H9 (cell line): ENCODE data around the gene STAT1. TPM values are rescaled to one million over a fixed set of nuclear protein-coding genes. Genes with fewer than 3 reads are reported as not detected.

ENCODE experiments used
- DNase-seq: peaks from one replicate; pipeline ENCODE4 v3.0.0-alpha.2; 2017
- H2AFZ ChIP-seq: one replicate; pipeline ENCODE4 v1.6.1; 2013; ENCODE audit warnings: mild to moderate bottlenecking, low read length, control low read depth, moderate library complexity
- H2AK5ac ChIP-seq: 2 replicates; pipeline ENCODE4 v1.6.1; 2013; ENCODE audit warnings: low read length, control low read depth, mixed read lengths; ENCODE audit not compliant: insufficient read length
- H2BK120ac ChIP-seq: one replicate; pipeline ENCODE4 v1.6.1; 2013; ENCODE audit warnings: low read depth, mild to moderate bottlenecking, low read length, control low read depth, inconsistent platforms; ENCODE audit not compliant: poor library complexity, severe bottlenecking
- H2BK12ac ChIP-seq: 2 replicates; pipeline ENCODE4 v1.6.1; 2013; ENCODE audit warnings: low read length, control low read depth, mixed read lengths, low read depth; ENCODE audit not compliant: insufficient read length
- H2BK15ac ChIP-seq: 2 replicates; pipeline ENCODE4 v1.6.1; 2013; ENCODE audit warnings: low read depth, low read length, control low read depth
- H2BK20ac ChIP-seq: one replicate; pipeline ENCODE4 v1.6.1; 2013; ENCODE audit warnings: low read depth, mild to moderate bottlenecking, low read length, control low read depth, inconsistent platforms; ENCODE audit not compliant: poor library complexity, severe bottlenecking
- H2BK5ac ChIP-seq: 2 replicates; pipeline ENCODE4 v1.6.1; 2013; ENCODE audit warnings: low read length, control low read depth, mixed read lengths; ENCODE audit not compliant: insufficient read length
- H3K14ac ChIP-seq: 2 replicates; pipeline ENCODE4 v1.6.1; 2013; ENCODE audit warnings: low read length, control low read depth; ENCODE audit not compliant: insufficient read depth
- H3K18ac ChIP-seq: 2 replicates; pipeline ENCODE4 v1.6.1; 2013; ENCODE audit warnings: low read depth, mild to moderate bottlenecking, mixed read lengths, low read length, control low read depth; ENCODE audit not compliant: insufficient read length
- H3K23ac ChIP-seq: 2 replicates; pipeline ENCODE4 v1.6.1; 2013; ENCODE audit warnings: low read length, control low read depth, mixed read lengths, low read depth; ENCODE audit not compliant: insufficient read length
- H3K23me2 ChIP-seq: 2 replicates; pipeline ENCODE4 v1.6.1; 2013; ENCODE audit warnings: low read depth, mild to moderate bottlenecking, mixed read lengths, low read length, control low read depth; ENCODE audit not compliant: insufficient read length, poor library complexity, severe bottlenecking
- H3K27ac ChIP-seq: 2 replicates; pipeline ENCODE4 v1.5.1; 2013; ENCODE audit warnings: low read length, control low read depth, mixed read lengths, low read depth; ENCODE audit not compliant: insufficient read length
- H3K27me3 ChIP-seq: 2 replicates; pipeline ENCODE4 v1.6.1; 2013; ENCODE audit warnings: low read length, control low read depth, inconsistent platforms; ENCODE audit not compliant: insufficient read depth
- H3K4ac ChIP-seq: 2 replicates; pipeline ENCODE4 v1.6.1; 2013; ENCODE audit warnings: low read depth, mild to moderate bottlenecking, control low read depth, inconsistent platforms, low read length, moderate library complexity
- H3K4me1 ChIP-seq: 2 replicates; pipeline ENCODE4 v1.6.1; 2013; ENCODE audit warnings: low read length, control low read depth, inconsistent platforms; ENCODE audit not compliant: insufficient read depth
- H3K4me2 ChIP-seq: 2 replicates; pipeline ENCODE4 v1.6.1; 2013; ENCODE audit warnings: low read length, control low read depth, mixed read lengths; ENCODE audit not compliant: insufficient read length, insufficient read depth
- H3K56ac ChIP-seq: 2 replicates; pipeline ENCODE4 v1.6.1; 2013; ENCODE audit warnings: low read depth, mild to moderate bottlenecking, mixed read lengths, low read length, control low read depth; ENCODE audit not compliant: insufficient read length
- H3K79me1 ChIP-seq: 2 replicates; pipeline ENCODE4 v1.6.1; 2013; ENCODE audit warnings: low read depth, mild to moderate bottlenecking, moderate library complexity, low read length, control low read depth, inconsistent platforms; ENCODE audit not compliant: insufficient read depth, poor library complexity, severe bottlenecking
- H3K79me2 ChIP-seq: 2 replicates; pipeline ENCODE4 v1.6.1; 2013; ENCODE audit warnings: low read length, control low read depth, inconsistent platforms; ENCODE audit not compliant: insufficient read depth
- H3K9ac ChIP-seq: 2 replicates; pipeline ENCODE4 v1.6.1; 2013; ENCODE audit warnings: low read length, control low read depth, mixed read lengths; ENCODE audit not compliant: insufficient read length; ENCODE audit errors: extremely low read depth
- H3K9me3 ChIP-seq: one replicate; pipeline ENCODE4 v1.6.1; 2013; ENCODE audit warnings: low read depth, low read length, inconsistent platforms; ENCODE audit not compliant: control insufficient read depth
- H3T11ph ChIP-seq: one replicate; pipeline ENCODE4 v1.6.1; 2013; ENCODE audit warnings: mild to moderate bottlenecking, low read length, control low read depth, inconsistent platforms
- H4K20me1 ChIP-seq: one replicate; pipeline ENCODE4 v1.6.1; 2013; ENCODE audit not compliant: control insufficient read depth, insufficient read length, insufficient read depth
- H4K5ac ChIP-seq: 2 replicates; pipeline ENCODE4 v1.6.1; 2013; ENCODE audit warnings: low read depth, mild to moderate bottlenecking, mixed read lengths, low read length, control low read depth; ENCODE audit not compliant: insufficient read length
- H4K8ac ChIP-seq: replicated peaks from 2 replicates; pipeline ENCODE4 v1.6.1; 2013; ENCODE audit warnings: low read length, control low read depth, mixed read lengths, low read depth; ENCODE audit not compliant: insufficient read length
- H4K91ac ChIP-seq: 2 replicates; pipeline ENCODE4 v1.6.1; 2013; ENCODE audit warnings: low read depth, mild to moderate bottlenecking, moderate library complexity, mixed read lengths, low read length, control low read depth; ENCODE audit not compliant: insufficient read length
- H3K27ac Mint-ChIP-seq, 3 experiments: 2 replicates in 2 of 3; 3 replicates in 1 of 3; pipeline ENCODE4 v1.8.0; 2020 to 2021; ENCODE audit warnings: mixed read lengths in 3 of 3, mild to moderate bottlenecking in 1 of 3, moderate library complexity in 1 of 3
- H3K27me3 Mint-ChIP-seq: 2 replicates; pipeline ENCODE4 v1.8.0; 2021; ENCODE audit warnings: low read depth, mild to moderate bottlenecking, moderate library complexity, mixed read lengths
- H3K36me3 Mint-ChIP-seq, 3 experiments: 2 replicates in 2 of 3; 3 replicates in 1 of 3; pipeline ENCODE4 v1.8.0; 2020 to 2021; ENCODE audit warnings: low read depth in 3 of 3, mixed read lengths in 3 of 3; ENCODE audit not compliant: insufficient read depth in 1 of 3
- H3K4me1 Mint-ChIP-seq, 2 experiments: 2 replicates each; pipeline ENCODE4 v1.8.0; 2020; ENCODE audit warnings: mixed read lengths in 2 of 2
- H3K4me3 Mint-ChIP-seq, 2 experiments: 2 replicates in 1 of 2; 3 replicates in 1 of 2; pipeline ENCODE4 v1.8.0; 2020 to 2021; ENCODE audit warnings: mild to moderate bottlenecking in 2 of 2, mixed read lengths in 2 of 2, moderate library complexity in 1 of 2
- H3K9me3 Mint-ChIP-seq, 2 experiments: 2 replicates in 1 of 2; 3 replicates in 1 of 2; pipeline ENCODE4 v1.8.0; 2020; ENCODE audit warnings: mild to moderate bottlenecking in 2 of 2, mixed read lengths in 2 of 2, moderate library complexity in 1 of 2
- CTCF ChIP-seq: fragments of 200-600 bp; sonication (generic); conservative IDR thresholded peaks from 3 replicates; pipeline ENCODE4 v1.8.0; 2021; ENCODE audit warnings: antibody characterized with exemption, mild to moderate bottlenecking
- WGBS: extraction: QIAGEN DNeasy Blood & Tissue Kit; methylation state at CpG from one replicate; pipeline ENCODE4 v1.1.7; 2013; ENCODE audit warnings: missing lambda C conversion rate, low lambda C conversion rate, mixed read lengths; ENCODE audit not compliant: insufficient read length; ENCODE audit errors: extremely low coverage; 5-methylcytosine and 5-hydroxymethylcytosine counted together
- total RNA-seq: library from RNA; stranded (reverse); gene quantifications from 2 replicates; pipeline ENCODE4 v1.2.1, GENCODE V29; 2021

Gene STAT1
- total RNA-seq, 1 experiment from 2014 or later: 48.1 TPM

DNA sequence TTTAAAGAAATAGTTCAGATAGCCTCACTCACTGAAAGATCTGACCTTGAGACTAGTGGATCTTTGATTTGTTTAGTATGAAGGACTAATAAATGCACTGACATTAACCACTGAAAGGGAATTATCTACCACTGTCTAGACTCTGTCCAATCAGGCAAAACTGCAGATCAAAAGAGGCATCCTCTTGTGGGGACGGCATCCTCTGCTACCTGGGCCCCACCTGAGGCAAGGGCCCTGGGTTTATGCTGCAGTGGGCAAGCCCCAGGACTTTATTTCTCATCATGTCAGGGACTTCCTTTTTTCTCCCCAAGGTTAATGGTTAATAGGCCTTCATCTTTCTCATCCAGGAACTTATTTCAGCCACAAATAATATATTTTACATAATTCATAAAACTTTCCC is 32.2 kb downstream of the STAT1 start:
- Histone ChIP-seq H3K14ac (no peak overlapping the region), H3K4ac (no peak overlapping the region), H3K79me1 (no peaks in the 10 kb centered on the region), H3K18ac (no peak overlapping the region), H4K5ac (no peak overlapping the region), H3K79me2 (no peaks in the 10 kb centered on the region), H3T11ph (no peak overlapping the region), H2BK12ac (no peak overlapping the region), H4K91ac (no peak overlapping the region), H2BK5ac (no peak overlapping the region), H4K8ac (no peak overlapping the region), H3K9me3 (no peaks in the 10 kb centered on the region), H2AK5ac (no peak overlapping the region), H2BK20ac (no peak overlapping the region), H2BK120ac (no peak overlapping the region), H3K4me2 (no peak overlapping the region), H3K9ac (no peak overlapping the region), H4K20me1 (no peaks in the 10 kb centered on the region), H2BK15ac (no peak overlapping the region), H3K27ac (no peak overlapping the region), H2AFZ (no peak overlapping the region), H3K4me1 (no peaks in the 10 kb centered on the region), H3K27me3 (no peaks in the 10 kb centered on the region), H3K23me2 (no peaks in the 10 kb centered on the region), H3K23ac (no peak overlapping the region), H3K56ac (no peak overlapping the region)
- no peak overlapping the region for H3K4me3 Mint-ChIP-seq
- peaks cover 51 to 93% (median 93%) of the 10 kb centered on the region in 3 experiments; a peak in 6 of 7 replicates for H3K36me3 Mint-ChIP-seq
- no peaks in the 10 kb centered on the region for H3K9me3 Mint-ChIP-seq
- H3K27me3 Mint-ChIP-seq: no peaks in the 10 kb centered on the region
- H3K27ac Mint-ChIP-seq: no peak overlapping the region
- DNase-seq: no peak
- no CpG with 5 or more reads among the region's 1 CpG for WGBS
- TF ChIP-seq CTCF: no peak
- H3K4me1 Mint-ChIP-seq: no peaks in the 10 kb centered on the region
